Measurements from ENCODE around the gene TLE1. TPM values are rescaled to one million over a fixed set of nuclear protein-coding genes. Genes with fewer than 3 reads are reported as not detected.

TLE1 gene
- polyA plus RNA-seq, 1 donor: 65.4 TPM

DNA sequence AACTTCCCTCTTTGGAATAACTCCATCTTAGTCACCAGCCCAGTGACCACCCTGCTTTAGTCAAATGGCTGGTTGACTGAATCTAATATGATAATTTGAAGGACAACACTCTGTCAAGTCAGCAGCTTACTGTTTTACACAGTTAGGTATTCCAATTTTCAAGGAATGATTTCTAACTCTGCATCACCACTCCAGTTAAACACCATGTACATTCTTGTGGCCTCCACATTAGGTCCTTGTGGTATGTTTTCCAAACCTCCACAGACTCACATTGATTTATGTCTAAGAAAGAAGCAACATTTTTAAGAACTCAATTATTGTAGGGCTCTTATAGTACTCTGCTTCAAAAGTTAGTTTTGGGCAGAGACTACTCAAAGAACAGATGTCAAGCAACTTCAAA lies 110.7 kb downstream of the TLE1 start:
- DNase-seq: no peak

- no peak for DNase-seq
Measured at GRCh38 chr9:81575956-81576355, 113.4 kb downstream of the TLE1 start.

DNA sequence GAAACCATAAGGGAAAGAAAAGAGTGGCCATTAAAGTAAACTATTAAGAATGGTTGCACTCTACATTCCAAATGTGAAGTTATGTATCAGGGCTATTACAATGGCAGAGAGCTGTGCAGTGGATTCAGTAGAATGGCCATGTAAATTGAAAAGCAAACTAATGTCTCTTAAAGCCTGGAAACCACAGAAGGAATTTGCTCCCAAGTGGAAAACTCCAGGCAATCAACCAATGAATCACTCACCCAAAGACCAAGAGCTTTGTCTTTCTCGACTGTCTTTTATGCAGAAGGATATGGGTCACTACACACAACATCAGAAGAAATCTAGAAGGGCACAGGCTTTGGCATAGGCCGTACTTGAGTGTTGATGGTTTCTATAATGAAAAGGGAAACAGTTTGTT lies 114.9 kb downstream of the TLE1 start:
- DNase-seq: no peak

DNA sequence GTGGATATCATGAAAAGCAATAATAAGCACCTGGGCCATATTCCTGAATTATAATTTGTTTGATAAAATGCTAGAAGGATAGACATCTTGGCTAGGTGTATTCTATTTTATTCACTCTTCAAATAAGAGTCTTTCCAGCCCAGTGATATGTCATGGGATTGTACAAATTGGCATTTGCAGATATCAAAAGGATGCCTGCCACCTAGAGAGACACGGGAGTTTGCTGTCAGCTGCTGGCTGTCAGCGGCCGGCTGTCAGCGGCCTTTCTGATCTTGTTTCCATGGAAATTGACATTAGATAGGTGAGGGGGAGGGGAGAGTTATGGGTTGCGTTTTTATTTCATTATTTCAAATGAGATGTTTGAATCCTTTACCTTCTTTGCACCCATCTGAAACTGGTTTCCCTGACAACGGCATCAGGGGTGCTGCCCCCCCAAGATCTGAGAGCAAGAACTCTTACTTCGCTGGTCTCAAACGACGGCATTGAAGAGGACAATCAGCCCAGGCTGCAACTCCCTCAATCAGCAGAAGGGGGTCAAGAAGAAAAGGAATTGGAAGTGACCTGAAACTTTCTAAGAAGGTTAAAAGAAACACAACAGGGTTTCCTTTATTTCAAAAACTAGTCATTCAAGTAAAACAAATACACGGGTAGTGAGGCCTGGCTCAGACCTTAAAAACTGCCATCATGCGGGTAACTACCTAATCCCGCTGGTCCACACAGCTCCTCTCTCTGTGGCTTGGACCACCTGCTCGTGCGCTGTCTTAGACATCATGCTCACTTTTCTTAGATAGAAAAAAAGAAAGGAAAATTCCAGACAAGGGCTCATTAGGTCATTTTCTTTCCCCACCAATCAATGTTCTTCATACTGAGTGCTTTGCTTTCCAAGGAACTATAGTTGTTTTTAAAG lies 115.7 kb downstream of the TLE1 start:
- no peak for DNase-seq

GRCh38 chr9:81570083-81570482 lies 119.3 kb downstream of the TLE1 start:
- no peak for DNase-seq

GRCh38 chr9:81566074-81566698 lies 123.2 kb downstream of the TLE1 start:
- no peak for DNase-seq

DNA sequence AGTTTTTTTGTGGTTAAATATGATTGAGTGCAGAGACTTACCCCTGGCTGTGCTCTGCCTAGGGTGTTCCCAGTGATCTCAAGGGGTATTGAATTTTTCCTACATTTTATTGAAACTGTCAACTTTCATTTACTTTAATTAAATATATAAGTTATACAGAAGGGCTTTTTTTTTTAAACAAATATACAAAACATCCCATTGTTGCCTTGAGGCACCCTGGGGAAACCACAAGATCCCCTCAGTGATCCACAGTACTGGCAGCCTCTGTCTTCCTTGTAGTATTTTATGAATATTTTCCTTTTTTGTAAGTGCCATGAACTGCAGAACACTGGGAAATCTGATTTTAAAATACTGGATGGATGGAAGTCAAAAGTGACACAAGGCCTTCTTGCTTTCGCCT lies 123.7 kb downstream of the TLE1 start:
- DNase-seq: no peak

DNA sequence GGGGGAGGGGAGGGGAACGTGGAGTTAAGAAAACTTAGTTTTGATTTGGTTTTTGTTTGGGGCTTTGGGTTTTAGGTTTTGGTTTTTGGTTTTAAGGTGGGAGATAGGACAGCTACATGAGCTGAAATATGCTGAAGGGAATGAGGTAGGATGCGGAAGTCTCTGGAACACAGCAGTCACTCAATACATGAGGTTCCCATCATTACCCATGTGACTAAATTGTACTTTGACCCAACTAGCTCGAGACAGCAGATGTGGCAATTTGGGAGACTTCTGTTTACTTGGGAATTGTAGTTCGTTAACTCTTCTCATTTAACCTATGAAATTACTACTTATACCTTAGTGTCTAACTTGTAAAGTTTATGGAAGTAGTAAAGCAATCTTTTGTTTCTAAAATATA lies 124.2 kb downstream of the TLE1 start:
- DNase-seq: no peak

GRCh38 chr9:81564632-81565031 lies 124.7 kb downstream of the TLE1 start:
- no peak for DNase-seq

DNA sequence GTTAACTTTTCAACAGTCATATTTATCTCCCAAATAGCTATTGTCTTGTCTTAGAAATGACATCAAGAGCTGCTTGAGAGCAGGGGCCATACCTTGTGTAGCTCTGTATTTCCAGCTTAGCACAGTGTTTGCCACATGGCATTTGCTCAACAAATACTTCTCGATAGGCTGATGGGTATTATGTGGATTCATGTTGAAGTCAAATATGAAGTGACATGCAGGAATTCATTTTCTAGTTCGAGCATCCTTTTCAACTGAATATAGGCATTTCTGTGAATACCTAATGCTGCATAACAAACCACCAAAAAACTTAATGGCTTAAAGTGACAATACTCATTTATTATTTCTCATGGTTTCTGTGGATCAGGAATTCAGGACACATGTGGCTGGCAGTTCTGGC lies 125.6 kb downstream of the TLE1 start:
- DNase-seq: no peak

- no peak for DNase-seq
Measured at GRCh38 chr9:81563020-81563407, 126.3 kb downstream of the TLE1 start.

DNA sequence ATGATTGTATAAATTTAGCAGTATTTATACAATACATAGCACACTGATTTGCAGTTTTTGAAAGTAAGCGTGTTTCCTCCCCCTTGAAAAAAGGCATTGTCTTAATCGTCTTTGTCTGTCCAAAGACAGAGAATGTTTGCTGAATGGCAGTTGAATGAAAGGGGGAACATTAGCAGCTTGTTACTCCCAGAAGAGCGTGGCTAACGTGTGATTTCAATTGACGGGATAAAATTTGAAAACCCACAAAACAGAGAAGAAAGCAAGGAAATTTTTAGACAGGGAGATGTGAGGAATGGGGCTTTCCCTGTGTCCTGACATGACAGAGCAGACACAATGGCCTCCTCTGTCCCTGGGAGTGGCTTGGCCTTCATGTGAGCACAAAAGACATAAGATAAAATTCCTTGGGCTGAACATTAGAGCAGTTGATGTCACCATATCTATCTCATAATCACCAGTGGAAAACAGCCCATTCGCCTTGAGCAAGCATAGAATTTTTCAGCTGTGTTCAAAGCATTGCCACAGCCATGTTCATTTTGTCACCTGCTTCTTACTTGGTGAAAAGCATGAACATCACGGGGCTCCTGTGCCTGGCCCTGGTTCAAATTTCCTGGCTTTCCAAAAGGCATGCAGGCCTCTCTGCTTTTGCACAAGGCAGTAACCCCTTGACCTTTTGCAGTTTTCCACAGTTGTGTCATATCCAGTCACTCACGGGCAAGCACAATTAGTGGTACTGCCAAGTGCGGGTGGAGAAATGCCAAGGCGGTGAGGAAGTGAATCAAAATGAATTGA lies 126.9 kb downstream of the TLE1 start:
- no peak for DNase-seq

DNA sequence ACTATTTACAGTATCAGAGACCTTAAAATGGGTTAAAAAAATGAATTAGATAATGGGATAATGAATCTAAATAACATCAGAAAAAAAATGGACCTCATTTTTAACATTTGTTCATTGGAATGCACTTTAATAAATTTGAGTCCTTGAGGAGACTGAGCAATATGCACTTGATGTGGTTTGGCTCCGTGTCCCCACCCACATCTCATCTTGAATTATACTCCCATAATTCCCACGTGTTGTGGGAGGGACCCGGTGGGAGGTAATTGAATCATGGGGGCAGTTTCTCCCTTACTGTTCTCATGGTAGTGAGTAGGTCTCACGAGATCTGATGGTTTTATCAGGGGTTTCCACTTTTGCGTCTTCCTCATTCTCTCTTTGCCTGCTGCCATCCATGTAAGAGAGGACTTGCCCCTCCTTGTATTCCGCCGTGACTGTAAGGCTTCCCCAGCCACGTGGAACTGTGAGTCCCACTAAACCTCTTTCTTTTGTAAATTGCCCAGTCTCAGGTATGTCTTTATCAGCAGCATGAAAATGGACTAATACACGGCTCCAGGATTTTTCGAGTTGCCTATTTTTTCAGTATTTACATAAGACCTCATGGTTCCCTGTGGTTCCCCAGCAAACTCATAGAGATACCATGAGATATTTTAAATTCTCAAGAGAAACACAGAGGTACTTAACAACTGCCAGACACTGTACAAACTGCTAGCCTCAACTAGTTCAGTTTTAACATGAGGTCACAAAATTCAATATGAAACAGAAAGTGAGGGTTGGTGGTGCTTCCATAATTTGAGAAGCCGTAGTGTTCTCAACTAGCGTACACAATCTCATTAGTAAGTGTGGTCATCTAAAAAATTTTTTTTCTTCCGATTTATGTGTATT lies 128.3 kb downstream of the TLE1 start:
- no peak for DNase-seq

DNA sequence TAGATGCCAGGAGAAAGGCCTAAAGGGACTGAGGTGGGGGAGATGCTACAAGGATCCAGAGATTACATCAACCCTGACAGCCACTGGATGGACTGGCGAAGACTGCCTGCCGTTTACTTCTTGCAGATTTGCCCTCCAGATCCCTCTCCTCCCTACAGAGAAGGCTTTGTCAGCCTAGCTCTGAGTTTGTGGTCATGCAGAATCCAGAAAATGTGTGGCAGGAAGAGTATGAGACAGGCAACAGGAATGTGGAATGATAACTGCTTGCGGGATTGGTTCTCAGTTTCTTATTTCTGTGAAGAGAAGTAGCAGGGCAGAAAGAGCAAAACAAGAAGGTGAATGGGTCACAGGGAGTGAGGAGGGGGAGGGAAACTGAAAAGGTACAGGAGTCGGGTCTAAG lies 129.6 kb downstream of the TLE1 start:
- no peak for DNase-seq

GRCh38 chr9:81559197-81559596 lies 130.2 kb downstream of the TLE1 start:
- DNase-seq: no peak

GRCh38 chr9:81558091-81558830 lies 131.1 kb downstream of the TLE1 start:
- DNase-seq: no peak

- DNase-seq: no peak
Measured at GRCh38 chr9:81557452-81558090, 131.8 kb downstream of the TLE1 start.

GRCh38 chr9:81556923-81557322 lies 132.4 kb downstream of the TLE1 start:
- no peak for DNase-seq

GRCh38 chr9:81552581-81552991 lies 136.8 kb downstream of the TLE1 start:
- no peak for DNase-seq

- no peak for DNase-seq
Measured at GRCh38 chr9:81550207-81550583, 139.2 kb downstream of the TLE1 start.

All from left kidney (tissue), 2 donors.